NCI-H2171 treated with DMSO at 0.1 percent for 48 hours (cell line): ENCODE data around the gene MAN1C1.

Source experiments
- DNase-seq: peaks from one replicate; lab custom pipeline; 2025; lab: John Stamatoyannopoulos, UW

MAN1C1 gene

DNA sequence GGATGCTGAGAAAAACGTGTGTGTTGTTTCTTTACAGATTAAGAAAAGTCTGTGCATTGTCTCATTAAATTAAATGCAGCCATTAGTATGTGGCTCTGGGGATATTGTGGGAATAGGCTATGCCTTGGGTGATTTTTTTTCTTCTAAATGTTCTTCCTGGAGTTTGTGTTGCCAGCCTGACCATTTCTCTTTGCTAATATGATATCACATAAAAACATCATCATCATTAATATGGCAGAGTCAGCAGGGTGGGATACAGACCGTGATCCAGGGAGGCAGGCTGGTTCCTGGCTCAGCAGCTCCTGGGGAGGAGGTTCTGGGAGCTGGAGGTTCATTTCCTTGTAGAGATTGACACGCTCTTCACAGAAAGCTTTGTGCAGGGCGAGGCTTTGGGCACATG, 122.8 kb downstream of the MAN1C1 start:
- DNase-seq = no peak

DNA sequence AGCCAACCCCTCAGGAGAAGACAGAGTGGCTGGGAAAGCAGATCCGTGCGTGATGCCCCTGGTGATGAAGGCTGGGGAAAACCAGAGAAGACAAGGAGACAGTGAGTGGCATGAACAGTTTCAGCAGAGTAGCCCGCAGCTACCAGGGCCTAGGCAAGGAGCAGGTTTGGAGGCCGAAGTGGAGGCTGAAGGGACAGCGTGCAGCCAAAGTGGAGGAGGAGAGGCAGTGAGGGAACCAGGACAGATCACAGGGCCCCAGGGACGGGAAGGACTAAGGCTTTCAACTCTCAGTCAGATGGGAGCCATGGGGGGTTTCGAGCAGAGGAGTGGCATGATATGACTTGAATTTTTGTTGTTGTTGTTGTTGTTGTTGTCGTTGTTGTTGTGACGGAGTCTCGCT, 123.5 kb downstream of the MAN1C1 start:
- DNase-seq = no peak

DNA sequence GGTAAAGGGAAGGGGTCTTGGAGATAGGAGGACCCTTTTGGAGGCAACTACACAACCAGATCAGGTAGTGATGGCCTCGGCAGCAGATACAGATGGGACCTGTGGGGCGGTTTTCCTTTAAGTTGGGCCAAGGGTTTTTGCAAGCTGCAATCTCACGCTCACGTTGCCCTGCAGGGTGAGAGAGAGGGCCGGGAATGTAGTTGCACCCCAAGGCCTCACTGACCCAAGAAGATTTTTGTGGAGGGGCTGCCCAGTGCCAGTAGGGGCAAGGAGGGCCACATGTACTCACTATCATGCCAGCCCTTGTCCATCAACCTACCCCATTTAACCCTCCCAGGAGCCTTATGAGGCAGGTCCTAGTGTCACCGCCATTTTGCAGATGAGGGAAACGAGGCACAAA, 125.7 kb downstream of the MAN1C1 start:
- no peak for DNase-seq

DNA sequence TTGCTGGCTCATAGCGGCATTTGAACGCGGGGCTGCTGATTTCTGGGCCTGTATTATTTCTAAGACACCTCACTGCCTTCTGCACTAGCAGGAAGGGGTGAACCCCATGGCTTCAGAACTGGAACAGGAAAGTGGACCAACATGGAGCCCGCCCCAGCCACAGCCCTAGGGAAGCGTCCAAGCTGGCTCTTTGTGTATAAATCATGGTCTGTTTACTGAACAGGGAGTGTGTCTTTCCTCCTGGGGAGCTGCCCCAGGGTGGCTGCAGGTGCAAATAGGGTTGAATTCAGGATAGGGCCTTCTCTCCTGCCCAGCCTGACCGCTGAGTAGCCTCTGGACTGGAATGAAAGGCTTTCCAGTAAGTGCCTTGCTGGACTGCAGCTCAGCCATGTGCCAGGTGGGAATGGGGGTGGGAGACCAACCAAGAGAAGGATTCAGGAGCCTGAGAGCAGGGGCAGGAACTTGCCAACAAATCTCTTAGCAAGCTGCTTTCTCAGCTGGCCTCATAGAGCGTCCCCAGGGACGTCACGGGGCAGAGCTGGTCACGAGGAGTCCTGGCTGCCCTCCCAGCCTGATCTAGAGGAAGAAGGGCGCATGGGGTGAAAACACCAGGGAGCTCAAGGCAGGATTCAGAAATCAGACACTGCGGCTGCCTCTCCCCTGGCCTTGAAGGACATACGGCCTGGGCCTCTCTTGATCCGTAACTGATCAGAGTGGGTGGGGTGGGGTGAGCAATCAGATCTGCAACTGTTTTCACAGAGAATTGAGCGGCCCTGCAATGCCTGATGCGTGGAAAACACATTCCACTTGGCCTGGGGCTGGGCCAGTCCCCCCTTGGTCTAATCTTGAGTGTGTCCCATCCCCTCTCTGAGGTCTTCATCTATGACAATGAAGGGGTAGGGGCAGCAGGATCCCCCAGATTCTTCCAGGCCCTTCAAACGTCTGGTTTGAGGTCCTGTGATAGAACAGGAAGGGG, 126.9 kb downstream of the MAN1C1 start:
- DNase-seq = peak; percentile 71

DNA sequence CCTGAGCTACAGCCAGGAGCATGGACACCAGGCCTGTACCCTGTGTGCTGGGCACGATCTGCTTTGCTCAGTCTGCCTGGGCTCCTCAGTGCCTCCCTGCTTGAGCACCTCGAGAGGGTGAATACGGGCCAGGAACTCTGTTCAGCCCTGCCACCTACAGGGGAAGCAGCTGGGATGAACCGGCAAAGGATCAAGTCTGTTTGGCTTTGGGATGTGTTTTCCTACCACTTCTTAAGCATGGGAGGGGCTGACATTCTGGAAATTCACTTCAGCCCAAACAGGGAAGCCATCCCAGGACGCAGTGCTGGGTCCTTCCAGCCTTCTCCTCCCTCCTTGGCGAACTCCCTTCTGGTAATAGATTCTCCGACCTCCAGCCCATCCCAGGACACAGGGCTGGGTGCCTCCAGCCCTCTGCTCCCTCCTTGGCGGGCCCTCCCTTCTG, 127.6 kb downstream of the MAN1C1 start:
- DNase-seq = peak; percentile 58

DNA sequence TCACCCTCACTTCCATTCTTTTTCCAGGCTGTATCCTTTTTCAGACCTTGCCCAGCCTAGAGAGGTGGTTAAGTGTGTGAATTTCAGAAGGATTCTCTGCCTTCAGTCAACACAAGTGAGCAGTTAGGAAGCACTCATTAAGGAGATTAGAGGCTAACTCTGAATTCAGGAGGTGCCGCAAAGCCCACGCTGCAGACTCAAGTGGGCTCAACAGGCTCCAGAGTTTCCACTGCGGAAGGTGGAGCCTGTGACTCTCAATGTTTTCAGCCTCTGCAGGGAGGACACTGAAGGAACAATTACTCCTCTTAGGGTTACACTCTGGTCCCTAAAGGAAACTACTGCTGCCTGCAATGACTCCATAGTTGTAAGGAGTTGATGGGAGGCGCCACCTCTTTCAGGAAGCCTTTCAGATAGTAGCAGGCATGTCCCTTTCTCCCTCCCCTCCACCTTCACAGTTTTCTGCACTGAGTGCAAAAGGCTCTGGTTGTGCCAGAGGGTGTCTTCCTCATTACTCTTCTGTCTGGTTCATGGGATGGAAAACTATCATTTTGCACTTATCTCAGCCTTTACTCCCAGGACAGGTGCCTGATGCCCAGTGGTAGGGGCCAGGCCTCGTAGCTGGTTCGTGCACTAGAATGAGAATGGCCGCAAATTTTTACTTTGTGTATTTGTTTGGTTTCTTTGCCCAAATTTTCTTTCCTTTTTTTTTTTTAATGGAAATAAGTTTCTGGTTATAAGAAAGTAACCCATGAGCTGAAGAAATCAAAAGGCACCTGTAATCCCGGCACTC, 128.2 kb downstream of the MAN1C1 start:
- DNase-seq = no peak

DNA sequence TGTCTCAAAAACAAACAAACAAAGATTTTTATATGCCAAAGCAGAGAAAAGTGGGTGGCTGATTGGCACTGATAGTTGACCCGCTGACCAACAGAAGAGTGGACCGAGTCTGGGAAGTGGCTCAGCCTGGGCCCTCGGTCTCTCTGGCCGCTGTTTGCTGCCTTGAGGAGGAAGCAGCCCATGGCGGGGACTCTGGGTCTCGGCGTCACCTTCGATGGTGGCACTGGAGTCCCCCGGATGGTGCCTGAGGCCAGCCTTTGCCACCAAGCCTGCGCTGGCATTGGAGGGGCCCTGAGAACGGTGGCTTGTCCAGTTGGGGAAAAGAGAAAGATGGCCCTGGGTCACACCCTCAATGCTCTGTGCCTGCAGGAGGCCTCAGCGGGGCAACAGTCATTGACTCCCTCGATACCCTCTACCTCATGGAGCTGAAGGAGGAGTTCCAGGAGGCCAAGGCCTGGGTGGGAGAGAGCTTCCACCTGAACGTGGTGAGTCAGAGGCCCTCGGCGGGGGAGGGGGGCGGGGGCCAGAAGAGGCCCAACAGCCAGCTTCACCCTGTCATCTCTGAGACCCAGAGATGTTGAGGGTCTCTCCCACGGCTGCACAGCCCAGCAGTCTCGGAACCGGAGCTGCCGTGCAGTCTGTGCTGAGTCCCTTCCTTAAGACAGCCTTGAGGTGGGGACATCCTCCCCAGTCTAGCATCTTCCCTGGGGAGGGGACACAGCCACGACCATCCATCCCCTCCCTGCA, 129.9 kb downstream of the MAN1C1 start:
- DNase-seq = no peak

DNA sequence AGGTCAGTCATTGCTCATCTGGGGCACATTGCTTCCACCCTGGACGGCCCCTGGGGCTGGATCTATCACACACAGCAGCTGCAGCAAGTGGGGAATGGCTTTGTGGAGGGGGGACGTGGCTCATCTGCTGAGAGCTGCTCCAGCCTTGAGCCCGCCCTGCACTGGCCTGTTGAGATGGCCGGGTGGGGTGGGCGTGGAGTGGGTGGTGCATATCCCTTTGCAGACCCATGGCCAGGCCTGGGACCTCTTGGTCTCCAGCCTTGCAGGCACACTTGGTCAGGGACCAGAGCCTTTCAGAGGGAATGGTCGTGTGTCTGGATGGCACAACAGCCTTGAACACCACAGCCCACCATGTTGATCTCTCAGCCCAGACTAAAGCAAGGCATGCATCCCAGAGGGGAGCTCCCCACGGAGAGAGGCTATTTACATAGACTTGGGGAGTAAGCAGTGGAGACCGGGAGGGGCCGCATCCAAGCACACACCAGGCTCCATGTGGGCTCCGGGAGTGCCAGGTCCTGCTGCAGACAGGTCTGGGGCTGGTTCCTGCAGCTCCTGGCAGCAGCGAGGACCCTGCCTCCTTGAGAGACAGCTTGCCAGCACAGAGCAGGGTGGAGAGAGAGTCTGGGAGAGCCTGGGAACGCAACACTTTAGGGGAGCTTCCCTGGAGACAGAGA, 130.6 kb downstream of the MAN1C1 start:
- DNase-seq = no peak

DNA sequence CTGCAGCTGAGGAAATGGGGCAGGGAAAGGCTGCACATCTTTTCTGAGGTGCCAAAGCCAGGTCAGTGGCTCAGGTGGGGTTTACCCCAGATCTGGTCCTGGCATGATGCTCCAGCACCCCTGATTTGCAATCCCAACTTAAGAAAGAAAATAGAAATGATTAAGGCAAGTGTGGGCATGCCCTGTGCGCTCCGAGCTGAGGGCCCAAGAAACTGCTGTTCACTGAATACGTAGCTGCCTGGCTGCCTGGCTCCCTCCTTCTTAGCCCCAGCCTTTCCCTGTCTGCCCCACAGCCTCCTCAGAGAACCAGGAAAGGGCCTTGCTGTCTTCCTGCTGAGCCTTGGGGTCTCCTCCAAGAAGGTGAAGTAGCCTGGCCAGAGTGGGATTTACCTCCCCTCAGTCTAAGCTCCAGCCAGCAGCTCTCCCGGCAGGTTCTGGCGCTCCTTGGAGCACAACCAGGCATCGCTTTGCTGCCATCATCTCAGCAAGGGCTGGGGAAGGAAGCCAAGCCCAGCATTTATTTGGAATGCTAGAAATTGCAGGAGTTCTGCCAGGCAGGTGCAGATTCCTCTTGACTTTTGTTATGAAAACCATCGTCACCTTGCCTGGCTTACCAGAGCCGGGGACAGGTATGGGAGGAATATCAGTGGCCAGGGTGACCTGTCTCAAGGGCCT, 132.1 kb downstream of the MAN1C1 start:
- peak; percentile 74 for DNase-seq

DNA sequence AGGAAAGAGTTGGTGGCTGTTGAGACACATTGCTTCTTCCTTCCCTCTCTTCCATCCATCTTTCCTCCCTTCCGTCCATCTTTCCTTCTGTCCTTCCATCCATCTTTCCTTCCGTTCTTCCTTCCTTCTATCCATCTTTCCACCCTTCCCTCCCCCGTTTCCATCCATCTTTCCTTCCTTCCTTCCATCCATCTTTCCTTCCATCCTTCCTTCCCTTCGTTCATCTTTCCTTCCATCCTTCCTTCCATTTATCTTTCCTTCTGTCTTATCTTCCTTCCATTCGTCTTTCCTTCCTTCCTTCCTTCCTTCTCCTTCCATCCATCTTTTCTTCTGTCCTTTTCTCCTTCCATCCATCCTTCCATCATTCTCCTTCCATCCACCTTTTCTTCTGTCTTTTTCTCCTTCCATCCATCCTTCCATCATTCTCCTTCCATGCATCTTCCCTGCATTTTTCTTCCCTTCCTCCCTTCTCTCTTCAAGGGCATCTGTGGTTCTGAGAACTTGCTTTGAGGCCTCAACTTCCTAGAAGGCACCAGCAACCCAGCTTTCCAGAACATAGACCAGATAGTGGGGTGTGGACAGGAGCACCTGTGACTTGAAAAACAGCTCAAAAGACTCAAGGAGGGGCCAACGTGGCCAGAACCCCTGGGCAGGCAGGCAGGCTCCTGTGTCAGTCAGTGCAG, 134.5 kb downstream of the MAN1C1 start:
- no peak for DNase-seq

DNA sequence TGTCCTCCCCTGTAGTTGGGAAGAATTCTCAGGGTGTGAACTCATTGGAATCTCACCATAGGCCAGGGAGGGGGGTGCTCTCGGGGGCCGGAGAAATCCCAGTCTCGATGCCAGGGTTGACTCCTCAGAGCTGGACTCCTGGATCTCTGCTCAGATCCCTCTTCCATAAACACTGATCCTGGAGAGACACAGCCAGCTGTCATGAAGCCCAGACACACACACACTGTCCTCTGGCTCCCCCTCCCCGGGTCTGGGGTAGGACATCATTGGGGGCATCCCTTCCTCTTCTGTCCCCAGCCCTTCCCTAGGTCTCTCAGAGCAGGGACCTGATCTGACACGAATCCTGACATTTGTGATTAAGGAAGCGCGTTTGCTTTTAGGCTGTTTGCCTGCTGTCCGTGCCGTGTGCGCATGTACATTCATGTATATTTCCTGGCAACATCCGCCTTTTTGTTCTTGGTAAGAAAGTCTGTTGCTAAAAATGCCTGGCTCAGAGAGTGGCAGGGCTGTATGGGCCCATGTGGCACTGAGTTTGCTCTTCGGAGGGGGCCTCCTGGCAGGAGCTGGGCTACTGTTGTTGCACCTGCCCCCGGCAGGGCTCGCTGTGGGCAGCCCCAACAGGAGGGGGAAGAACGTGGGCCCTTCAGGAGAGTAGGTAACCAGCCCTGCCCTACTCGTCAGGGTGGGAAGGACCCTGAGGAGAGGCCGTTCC, 138.0 kb downstream of the MAN1C1 start:
- no peak for DNase-seq

DNA sequence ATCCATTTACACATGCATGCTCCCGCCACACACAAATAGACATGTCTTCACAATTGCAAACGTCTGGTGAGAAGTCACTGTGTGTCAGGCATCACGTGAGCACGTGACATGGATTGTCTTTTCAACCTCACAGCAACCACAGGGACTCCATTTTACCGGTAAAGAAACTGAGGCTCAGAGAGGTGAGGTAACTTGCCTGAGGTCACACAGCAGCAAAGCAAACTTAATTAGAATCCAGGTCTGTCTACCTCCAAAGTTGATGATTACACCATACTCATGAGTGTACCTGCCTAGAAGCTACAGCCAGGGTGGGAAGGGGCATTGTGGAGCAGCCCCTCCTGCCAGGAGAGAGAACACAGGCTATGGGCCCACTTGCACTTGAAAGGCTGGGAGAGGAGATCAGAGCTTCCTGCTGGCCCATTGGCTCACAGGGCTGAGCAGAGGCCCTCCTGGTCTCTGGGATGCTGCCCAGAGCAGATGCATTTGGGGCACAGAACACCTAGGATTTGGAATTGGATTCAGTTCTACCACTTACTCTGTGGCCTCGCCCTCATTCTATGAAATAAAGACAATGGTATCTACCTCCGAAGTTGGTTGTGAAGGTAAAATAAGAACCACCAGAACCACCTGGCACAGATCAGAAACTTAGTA, 139.0 kb downstream of the MAN1C1 start:
- no peak for DNase-seq

DNA sequence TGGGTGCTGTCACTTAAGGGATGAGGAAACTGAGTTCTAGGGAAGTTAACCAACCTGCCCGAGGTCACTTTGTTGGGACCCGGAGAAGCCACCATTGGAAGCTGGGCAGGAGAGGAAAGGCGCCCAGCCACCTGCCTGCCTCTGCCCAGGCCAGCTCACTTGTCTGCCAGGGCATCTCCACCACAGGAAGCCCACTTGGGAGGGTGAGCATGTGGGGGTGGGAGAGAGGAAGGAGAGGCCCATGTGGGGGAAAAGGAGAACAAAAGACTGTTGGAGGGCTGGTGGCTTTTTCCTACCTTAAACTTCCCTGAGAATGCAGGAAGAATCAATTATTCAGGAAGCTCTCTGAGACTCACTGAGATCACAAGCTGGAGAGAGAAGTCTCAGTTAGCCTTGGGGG, 139.6 kb downstream of the MAN1C1 start:
- no peak for DNase-seq

DNA sequence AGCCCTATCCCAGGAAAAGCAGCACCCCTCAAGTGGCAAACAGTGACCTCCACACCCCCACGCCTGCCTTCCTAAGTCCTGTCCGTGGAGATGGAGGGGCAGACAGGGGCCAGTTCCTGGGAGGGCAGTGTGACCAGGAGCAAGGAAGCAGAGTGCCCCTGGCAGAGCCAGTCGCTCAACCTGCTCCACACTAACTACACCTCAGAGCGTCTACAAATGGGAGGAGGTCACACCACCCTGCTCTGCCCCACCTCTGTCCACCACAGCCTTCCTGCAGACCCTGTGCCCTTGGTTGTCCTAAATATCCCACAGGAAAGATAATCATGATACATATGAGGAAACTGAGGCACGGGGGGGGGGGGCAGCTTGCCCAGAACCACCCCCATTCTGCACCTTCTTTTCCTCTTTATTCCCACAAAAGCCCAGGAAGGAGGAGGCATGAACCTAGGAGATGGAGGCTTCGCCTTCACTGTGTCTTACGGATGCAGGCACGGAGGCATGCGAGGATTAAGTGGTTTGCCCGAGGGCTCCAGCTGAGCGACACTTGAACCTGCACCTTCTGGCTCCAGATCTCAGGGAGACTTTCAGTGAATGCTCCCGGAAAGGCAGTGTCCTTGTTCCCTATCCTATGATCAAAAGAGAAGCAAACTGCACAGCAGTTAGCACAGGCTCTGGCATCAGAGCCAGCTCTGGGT, 140.7 kb downstream of the MAN1C1 start:
- DNase-seq = peak; percentile 41

DNA sequence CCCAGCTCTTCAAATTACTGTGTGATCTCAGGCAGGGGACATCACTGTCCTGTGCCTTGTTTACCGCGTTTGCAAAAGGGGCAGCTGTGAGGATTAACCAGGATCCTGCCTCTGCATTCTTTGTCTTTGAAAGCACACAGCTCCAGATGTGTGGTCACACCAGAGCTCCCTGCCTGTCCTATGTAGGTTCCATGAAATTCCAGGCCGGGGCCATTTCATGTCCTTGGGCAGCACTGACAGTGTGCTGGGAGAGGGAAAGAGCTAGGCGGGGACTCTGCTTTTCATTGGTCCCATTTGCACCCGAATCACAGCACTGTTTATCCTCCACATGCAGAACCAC, 141.2 kb downstream of the MAN1C1 start:
- DNase-seq = no peak

DNA sequence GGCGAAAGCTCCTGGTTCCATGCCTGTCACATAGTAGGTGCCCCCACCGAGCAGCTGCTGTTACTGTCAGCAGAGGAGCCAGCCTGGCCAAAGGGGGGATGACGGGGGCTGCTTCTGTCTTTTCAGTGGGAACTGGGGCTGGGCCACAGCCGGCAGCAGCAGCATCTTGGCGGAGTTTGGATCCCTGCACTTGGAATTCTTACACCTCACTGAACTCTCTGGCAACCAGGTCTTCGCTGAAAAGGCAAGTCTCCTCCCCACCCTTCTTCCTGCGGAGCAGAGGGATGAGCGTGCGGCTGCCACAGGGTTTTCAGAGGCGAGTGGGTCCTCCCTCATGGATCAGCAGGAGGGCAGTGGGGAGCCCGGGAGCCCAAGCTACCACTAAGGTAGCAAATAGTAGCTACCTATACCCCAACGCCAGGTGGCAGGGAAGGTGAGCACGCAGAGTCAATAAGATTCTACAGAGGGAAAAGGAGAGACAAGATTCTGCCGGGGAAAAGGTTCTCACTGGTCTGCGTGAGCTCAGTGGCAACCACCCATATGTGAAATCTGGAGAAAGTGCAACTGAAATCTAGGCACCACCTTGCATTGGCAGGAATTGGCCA, 142.0 kb downstream of the MAN1C1 start:
- DNase-seq = peak; percentile 84

DNA sequence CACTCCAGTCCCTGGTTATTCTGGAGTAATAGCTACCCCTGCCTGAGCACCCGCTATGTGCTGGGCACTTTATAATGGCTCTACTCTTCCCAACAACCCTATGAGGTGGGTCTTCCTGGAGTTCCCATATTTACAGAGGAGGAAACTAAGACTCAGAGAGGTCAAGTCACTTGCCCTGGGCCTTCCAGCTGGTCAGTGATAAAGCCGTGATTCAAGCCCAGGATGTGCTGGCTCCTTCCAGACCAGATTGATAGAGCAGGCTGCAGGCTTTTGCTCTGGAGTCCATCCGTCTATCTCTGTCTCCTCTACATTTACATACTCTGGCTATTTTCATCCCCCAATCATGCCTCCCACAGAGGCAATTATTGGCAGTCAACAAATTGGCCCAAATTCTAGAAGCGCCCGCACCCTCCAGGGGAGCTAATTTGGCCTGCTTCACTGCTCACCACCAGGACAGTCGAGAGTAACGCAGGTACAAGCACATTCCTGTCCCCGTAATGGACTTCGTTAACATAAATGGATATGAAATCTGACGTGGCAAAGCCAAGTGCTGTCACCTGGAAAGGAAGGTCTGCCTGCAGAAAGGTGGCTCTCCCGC, 143.6 kb downstream of the MAN1C1 start:
- no peak for DNase-seq

DNA sequence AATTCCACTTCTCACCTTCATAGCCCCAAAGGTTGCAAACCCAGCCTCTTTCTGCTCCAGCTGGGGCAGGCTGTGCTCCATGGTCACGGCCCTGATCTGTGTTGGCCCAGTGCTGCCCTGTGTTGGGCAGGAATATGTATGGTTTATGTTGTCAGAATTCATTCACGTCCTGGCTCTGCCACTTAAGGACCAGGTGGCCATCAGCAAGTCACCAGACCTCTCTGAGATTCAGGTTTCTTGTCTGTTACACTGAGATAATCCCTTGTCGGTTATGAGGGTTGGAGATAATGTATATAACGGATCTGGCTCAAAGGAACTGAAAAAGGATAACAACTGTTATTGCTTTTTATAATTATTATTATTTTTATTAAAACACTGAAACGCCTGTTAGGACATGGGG, 144.3 kb downstream of the MAN1C1 start:
- peak; percentile 51 for DNase-seq
